Natural killer cell (primary cell): ENCODE results near the gene RAET1E. TPM values are rescaled to one million over a fixed set of nuclear protein-coding genes. Genes with fewer than 3 reads are reported as not detected.
"Not testable (repeated sequence)": the region's sequence is repeated elsewhere in the genome, so short reads cannot be mapped to it uniquely, and the experiment has no call there.

Source experiments
- ATAC-seq, 3 donors: fragments of 150-1000 bp in 2 of 3; fragments of 200-7000 bp in 1 of 3; cut with Tn5 transposase; 1 replicate in 1 of 3; 2 replicates in 2 of 3; pipeline ENCODE4 v1.10.0; 2021; ENCODE audit warnings: mild to moderate bottlenecking in 2 of 3, moderate library complexity in 2 of 3
- DNase-seq, 2 donors: peaks; one replicate each; pipeline versions ENCODE4 v3.0.0 to v3.0.0-alpha.2; 2013 to 2021; ENCODE audit warnings: mixed read lengths in 1 of 2
- H3K27ac ChIP-seq: one replicate; pipeline ENCODE4 v1.5.1; 2013; ENCODE audit warnings: mild to moderate bottlenecking, low read length
- H3K27me3 ChIP-seq: one replicate; pipeline ENCODE4 v1.6.1; 2013; ENCODE audit warnings: low read length; ENCODE audit not compliant: control insufficient read depth, insufficient read depth
- H3K36me3 ChIP-seq: one replicate; pipeline ENCODE4 v1.6.1; 2013; ENCODE audit warnings: low read length; ENCODE audit not compliant: control insufficient read depth, insufficient read depth
- H3K4me1 ChIP-seq: one replicate; pipeline ENCODE4 v1.6.1; 2013; ENCODE audit warnings: low read length; ENCODE audit not compliant: control insufficient read depth, insufficient read depth
- H3K4me3 ChIP-seq: one replicate; pipeline ENCODE4 v1.5.1; 2013; ENCODE audit warnings: low read length
- H3K9me3 ChIP-seq: one replicate; pipeline ENCODE4 v1.6.1; 2013; ENCODE audit warnings: low read length; ENCODE audit not compliant: control insufficient read depth, insufficient read depth
- H3K27ac Mint-ChIP-seq, 2 donors: one replicate each; pipeline ENCODE4 v1.8.0; 2022; ENCODE audit warnings: mild to moderate bottlenecking in 2 of 2, mixed read lengths in 2 of 2, moderate library complexity in 1 of 2
- H3K27me3 Mint-ChIP-seq, 2 donors: one replicate each; pipeline ENCODE4 v1.8.0; 2022; ENCODE audit warnings: low read depth in 2 of 2, mixed read lengths in 2 of 2
- H3K36me3 Mint-ChIP-seq: one replicate; pipeline ENCODE4 v1.8.0; 2022; ENCODE audit warnings: mixed read lengths
- H3K4me1 Mint-ChIP-seq, 2 donors: one replicate each; pipeline ENCODE4 v1.8.0; 2022; ENCODE audit warnings: mixed read lengths in 2 of 2
- H3K4me3 Mint-ChIP-seq: one replicate; pipeline ENCODE4 v1.8.0; 2022; ENCODE audit warnings: mild to moderate bottlenecking, moderate library complexity, mixed read lengths
- H3K9me3 Mint-ChIP-seq, 2 donors: one replicate each; pipeline ENCODE4 v1.8.0; 2022; ENCODE audit warnings: mixed read lengths in 2 of 2
- WGBS: methylation state at CpG from one replicate; pipeline ENCODE4 v1.1.7; 2013; ENCODE audit warnings: missing lambda C conversion rate; ENCODE audit not compliant: insufficient coverage; 5-methylcytosine and 5-hydroxymethylcytosine counted together
- intact Hi-C: fragments of 100-400 bp; cut with micrococcal nuclease; formaldehyde crosslinking; loops from one replicate; pipeline ENCODE4 v1.14.2; 2022
- total RNA-seq, 4 donors: library from RNA; stranded (reverse); fragments of 120-200 nt in 1 of 4; gene quantifications; one replicate each; pipeline versions ENCODE4 v1.2.3 to v1.2.4, GENCODE V29; 2013 to 2022
- TF ChIP-seq, protein P1 (sequence below): fragments of 200-600 bp; IDR thresholded peaks from one replicate; pipeline ENCODE4 v1.8.0; 2022; ENCODE audit warnings: antibody characterized with exemption

RAET1E gene
- total RNA-seq, 3 donors from 2014 or later (not counting 1 experiment from before 2014, with no cell fraction given), result not detected

DNA sequence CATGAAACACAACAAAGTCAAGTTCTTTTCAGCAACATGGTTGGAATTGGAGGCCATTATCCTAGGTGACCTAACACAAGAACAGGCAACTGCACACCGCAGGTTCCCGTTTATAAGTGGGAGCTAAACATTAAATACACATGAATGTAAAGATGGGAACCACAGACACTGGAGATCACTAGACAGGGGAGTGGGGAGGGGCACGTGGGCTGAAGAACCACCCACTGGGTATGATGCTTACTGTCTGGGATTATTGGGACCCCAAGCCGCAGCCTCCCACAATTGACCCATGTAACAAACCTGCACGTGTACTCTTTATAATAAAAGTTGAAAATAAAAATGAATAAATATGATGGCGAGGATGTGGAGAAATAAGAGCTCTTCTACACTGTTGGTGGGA is 33.6 kb upstream of the RAET1E start:
- no peak overlapping the region for H3K4me3 ChIP-seq
- Mint-ChIP-seq H3K27ac (no peak overlapping the region), H3K9me3 (no peaks in the 10 kb centered on the region), H3K27me3 (peaks cover 73 to 92% of the 10 kb centered on the region in 2 donors), H3K36me3 (no peaks in the 10 kb centered on the region), H3K4me1 (peaks cover under 1 to 5% of the 10 kb centered on the region in 2 donors), H3K4me3 (no peak overlapping the region)
- no peaks in the 10 kb centered on the region for H3K9me3 ChIP-seq
- ATAC-seq (no peak), DNase-seq (no peak)
- peaks cover 43% of the 10 kb centered on the region for H3K27me3 ChIP-seq
- intact Hi-C loops, result loop anchor here (10.0 kb wide), 2 partner anchors 187 to 883 kb away; partner anchors contain the start of genes NUP43 and PCMT1
- WGBS, result 65% methylated on average over 6 of the region's 6 CpGs
- no peak overlapping the region for H3K27ac ChIP-seq
- TF ChIP-seq, protein P1, sequence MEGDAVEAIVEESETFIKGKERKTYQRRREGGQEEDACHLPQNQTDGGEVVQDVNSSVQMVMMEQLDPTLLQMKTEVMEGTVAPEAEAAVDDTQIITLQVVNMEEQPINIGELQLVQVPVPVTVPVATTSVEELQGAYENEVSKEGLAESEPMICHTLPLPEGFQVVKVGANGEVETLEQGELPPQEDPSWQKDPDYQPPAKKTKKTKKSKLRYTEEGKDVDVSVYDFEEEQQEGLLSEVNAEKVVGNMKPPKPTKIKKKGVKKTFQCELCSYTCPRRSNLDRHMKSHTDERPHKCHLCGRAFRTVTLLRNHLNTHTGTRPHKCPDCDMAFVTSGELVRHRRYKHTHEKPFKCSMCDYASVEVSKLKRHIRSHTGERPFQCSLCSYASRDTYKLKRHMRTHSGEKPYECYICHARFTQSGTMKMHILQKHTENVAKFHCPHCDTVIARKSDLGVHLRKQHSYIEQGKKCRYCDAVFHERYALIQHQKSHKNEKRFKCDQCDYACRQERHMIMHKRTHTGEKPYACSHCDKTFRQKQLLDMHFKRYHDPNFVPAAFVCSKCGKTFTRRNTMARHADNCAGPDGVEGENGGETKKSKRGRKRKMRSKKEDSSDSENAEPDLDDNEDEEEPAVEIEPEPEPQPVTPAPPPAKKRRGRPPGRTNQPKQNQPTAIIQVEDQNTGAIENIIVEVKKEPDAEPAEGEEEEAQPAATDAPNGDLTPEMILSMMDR, result no peak
- no peaks in the 10 kb centered on the region for H3K36me3 ChIP-seq
- H3K4me1 ChIP-seq, result no peaks in the 10 kb centered on the region

DNA sequence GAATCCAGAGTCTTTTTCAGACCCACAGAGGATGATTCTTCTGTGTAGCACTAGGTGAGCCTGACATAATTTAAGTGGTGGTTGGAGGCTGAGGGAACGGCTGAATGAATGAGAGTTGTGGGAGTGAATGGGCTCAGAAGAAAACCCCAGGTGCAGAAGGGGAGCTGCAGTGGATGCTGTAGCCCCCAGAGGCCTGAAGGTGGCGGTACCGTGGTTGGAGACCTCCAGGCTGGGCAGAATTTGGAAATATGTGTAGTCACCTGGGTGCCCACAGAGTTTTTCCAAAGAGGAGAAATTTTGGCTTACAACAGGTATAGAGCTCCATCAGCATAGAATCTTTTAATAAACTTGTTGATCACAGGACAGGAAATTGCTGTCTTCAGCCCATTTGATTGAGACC is 31.5 kb upstream of the RAET1E start:
- no peaks in the 10 kb centered on the region for H3K36me3 Mint-ChIP-seq

DNA sequence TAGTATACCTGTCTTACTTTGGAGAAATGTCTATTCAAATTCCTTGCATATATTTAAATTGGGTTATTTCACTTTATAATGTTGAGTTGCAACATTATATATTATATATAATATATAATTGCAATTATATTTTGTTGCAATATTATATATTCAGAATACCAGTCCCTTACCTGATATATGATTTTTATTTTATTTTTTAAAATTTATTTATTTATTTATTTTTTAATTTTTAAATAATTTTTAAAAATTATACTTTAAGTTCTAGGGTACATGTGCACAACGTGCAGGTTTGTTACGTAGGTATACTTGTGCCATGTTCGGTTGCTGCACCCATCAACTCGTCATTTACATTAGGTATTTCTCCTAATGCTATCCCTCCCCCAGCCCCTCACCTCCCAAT is 29.1 kb upstream of the RAET1E start:
- Histone ChIP-seq H3K4me1 (peaks cover 28% of the 10 kb centered on the region), H3K27me3 (peaks cover 53% of the 10 kb centered on the region)
- not testable (repeated sequence) for H3K27ac Mint-ChIP-seq, H3K4me3 ChIP-seq, H3K36me3 Mint-ChIP-seq, DNase-seq, ATAC-seq, H3K27ac ChIP-seq, H3K4me3 Mint-ChIP-seq, H3K36me3 ChIP-seq, H3K9me3 Mint-ChIP-seq, H3K9me3 ChIP-seq
- peaks cover 16 to 30% of the 10 kb centered on the region in 2 donors for H3K4me1 Mint-ChIP-seq
- intact Hi-C loops, result loop anchor here (5.0 kb wide), 1 partner anchor 95 kb away; no protein-coding TSS in a partner anchor
- peaks cover 75 to 86% of the 10 kb centered on the region in 2 donors for H3K27me3 Mint-ChIP-seq
- 91% methylated on average over 4 of the region's 4 CpGs for WGBS

More for the DNA sequence above, 31.5 kb upstream of the RAET1E start:
- no peaks in the 10 kb centered on the region for H3K36me3 ChIP-seq
- no peaks in the 10 kb centered on the region for H3K9me3 ChIP-seq
- Mint-ChIP-seq H3K4me3 (no peak overlapping the region), H3K27me3 (peaks cover 70 to 87% of the 10 kb centered on the region in 2 donors), H3K9me3 (no peaks in the 10 kb centered on the region), H3K27ac (no peak overlapping the region), H3K4me1 (peaks cover 5 to 17% of the 10 kb centered on the region in 2 donors)
- H3K27me3 ChIP-seq, result peaks cover 43% of the 10 kb centered on the region
- TF ChIP-seq, protein P1, result peak; percentile 19
- peaks cover 12% of the 10 kb centered on the region for H3K4me1 ChIP-seq
- H3K4me3 ChIP-seq, result no peak overlapping the region
- DNase-seq (peak; percentile 9 to 52), ATAC-seq (no peak)
- WGBS, result 7% methylated on average over 3 of the region's 3 CpGs
- H3K27ac ChIP-seq, result no peak overlapping the region
- intact Hi-C loops, result loop anchor here (5.0 kb wide), 1 partner anchor 97 kb away; no protein-coding TSS in a partner anchor

DNA sequence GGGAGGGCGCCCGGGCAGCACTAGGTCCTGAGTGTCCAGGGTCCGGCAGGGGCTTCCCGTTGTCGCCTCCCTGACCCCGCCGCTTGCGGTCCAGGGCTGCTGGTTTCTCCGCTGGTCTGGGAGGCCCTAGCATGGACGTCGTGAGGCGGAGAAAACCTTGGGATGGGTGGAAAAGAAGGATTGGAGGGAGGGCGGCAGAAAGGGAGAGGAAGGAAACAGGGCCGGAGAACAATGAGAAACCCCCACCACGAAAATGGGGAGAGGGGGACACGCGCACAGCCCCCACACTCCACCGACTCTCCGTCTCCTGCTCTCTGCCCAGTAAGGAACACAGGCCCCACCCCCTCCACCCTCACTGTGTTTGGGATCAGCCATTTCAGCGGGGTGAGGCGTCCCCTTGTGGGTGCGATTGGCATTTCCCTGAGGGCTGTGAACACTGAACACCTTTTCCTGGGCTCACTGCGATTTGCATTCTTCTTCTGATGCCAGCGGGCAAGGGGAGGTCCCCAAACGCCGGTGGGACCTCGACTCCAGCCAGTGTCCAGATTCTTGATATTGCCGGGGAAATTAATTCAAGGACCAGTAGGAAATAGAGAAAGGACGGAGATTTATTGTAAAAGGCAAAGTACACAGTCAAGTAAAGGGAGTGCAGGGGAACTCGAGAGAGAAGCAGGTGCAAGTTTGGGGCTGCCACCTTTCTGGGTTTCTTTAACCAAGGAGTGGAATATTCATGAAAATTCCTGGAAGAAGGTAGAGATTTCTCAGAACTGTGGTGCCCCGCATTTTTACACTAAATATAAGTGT is 28.3 kb upstream of the RAET1E start:
- Histone ChIP-seq H3K27ac (no peak overlapping the region), H3K27me3 (peaks cover 55% of the 10 kb centered on the region), H3K4me3 (no peak overlapping the region), H3K36me3 (no peaks in the 10 kb centered on the region), H3K9me3 (no peaks in the 10 kb centered on the region), H3K4me1 (peaks cover 28% of the 10 kb centered on the region)
- Mint-ChIP-seq H3K9me3 (no peaks in the 10 kb centered on the region), H3K36me3 (no peaks in the 10 kb centered on the region), H3K27me3 (peaks cover 76 to 81% of the 10 kb centered on the region in 2 donors), H3K4me3 (no peak overlapping the region), H3K4me1 (peaks cover 16 to 33% of the 10 kb centered on the region in 2 donors), H3K27ac (no peak overlapping the region)
- TF ChIP-seq, protein P1, result peak; percentile 32
- ATAC-seq (peak; percentile 59 to 70 (median 70)), DNase-seq (peak; percentile 23 to 80)
- intact Hi-C loops, result loop anchor here (5.0 kb wide), 1 partner anchor 94 kb away; no protein-coding TSS in a partner anchor
- 5% methylated on average over 30 of the region's 31 CpGs for WGBS
